Type B pancreatic cell (in vitro differentiated cells): Measurements from ENCODE around the gene PCDHGA5. TPM values are rescaled to one million over a fixed set of nuclear protein-coding genes. Genes with fewer than 3 reads are reported as not detected.
"Not testable (repeated sequence)": the region's sequence is repeated elsewhere in the genome, so short reads cannot be mapped to it uniquely, and the experiment has no call there.

Experiments
- DNase-seq: peaks from one replicate; pipeline ENCODE4 v3.0.0; 2021; ENCODE audit warnings: mixed read lengths; ENCODE audit not compliant: unreplicated experiment; ENCODE audit errors: extremely low spot score
- H3K27ac Mint-ChIP-seq: 2 replicates; pipeline ENCODE4 v1.8.0; 2021; ENCODE audit warnings: mild to moderate bottlenecking, mixed read lengths
- H3K27me3 Mint-ChIP-seq: 2 replicates; pipeline ENCODE4 v1.8.0; 2021; ENCODE audit warnings: mixed read lengths
- H3K36me3 Mint-ChIP-seq: 2 replicates; pipeline ENCODE4 v1.8.0; 2021; ENCODE audit warnings: mixed read lengths
- H3K4me1 Mint-ChIP-seq: one replicate; pipeline ENCODE4 v1.8.0; 2021; ENCODE audit warnings: mixed read lengths; ENCODE audit not compliant: unreplicated experiment
- H3K4me3 Mint-ChIP-seq: 2 replicates; pipeline ENCODE4 v1.8.0; 2021; ENCODE audit warnings: mild to moderate bottlenecking, mixed read lengths
- H3K9me3 Mint-ChIP-seq: 2 replicates; pipeline ENCODE4 v1.8.0; 2021; ENCODE audit warnings: mixed read lengths
- total RNA-seq: library from RNA; stranded (reverse); gene quantifications from 2 replicates; pipeline ENCODE4 v1.2.1, GENCODE V29; 2021; ENCODE audit warnings: low replicate concordance
- TF ChIP-seq, protein P1 (sequence below): fragments of 200-600 bp; sonication (generic); conservative IDR thresholded peaks from 2 replicates; pipeline ENCODE4 v1.5.0; 2021; ENCODE audit warnings: antibody characterized with exemption, mild to moderate bottlenecking

Gene PCDHGA5
- total RNA-seq, 1 donor from 2014 or later, result 0.39 TPM

- not testable (repeated sequence) for H3K4me1 Mint-ChIP-seq, DNase-seq, H3K4me3 Mint-ChIP-seq, H3K27ac Mint-ChIP-seq, H3K27me3 Mint-ChIP-seq
- Mint-ChIP-seq H3K9me3 (peaks cover 13% of the 10 kb centered on the region), H3K36me3 (peaks cover 10% of the 10 kb centered on the region)
- TF ChIP-seq, protein P1, sequence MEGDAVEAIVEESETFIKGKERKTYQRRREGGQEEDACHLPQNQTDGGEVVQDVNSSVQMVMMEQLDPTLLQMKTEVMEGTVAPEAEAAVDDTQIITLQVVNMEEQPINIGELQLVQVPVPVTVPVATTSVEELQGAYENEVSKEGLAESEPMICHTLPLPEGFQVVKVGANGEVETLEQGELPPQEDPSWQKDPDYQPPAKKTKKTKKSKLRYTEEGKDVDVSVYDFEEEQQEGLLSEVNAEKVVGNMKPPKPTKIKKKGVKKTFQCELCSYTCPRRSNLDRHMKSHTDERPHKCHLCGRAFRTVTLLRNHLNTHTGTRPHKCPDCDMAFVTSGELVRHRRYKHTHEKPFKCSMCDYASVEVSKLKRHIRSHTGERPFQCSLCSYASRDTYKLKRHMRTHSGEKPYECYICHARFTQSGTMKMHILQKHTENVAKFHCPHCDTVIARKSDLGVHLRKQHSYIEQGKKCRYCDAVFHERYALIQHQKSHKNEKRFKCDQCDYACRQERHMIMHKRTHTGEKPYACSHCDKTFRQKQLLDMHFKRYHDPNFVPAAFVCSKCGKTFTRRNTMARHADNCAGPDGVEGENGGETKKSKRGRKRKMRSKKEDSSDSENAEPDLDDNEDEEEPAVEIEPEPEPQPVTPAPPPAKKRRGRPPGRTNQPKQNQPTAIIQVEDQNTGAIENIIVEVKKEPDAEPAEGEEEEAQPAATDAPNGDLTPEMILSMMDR, result peak; percentile 26
Observed at GRCh38 chr5:141397756-141398551, 34.0 kb downstream of the PCDHGA5 start, which contains the start of gene PCDHGB5. Gene PCDHGB5 (plus strand): TSS chr5:141397947. CDS start chr5:141398128, 181 bp downstream.

- H3K27me3 Mint-ChIP-seq, result no peaks in the 10 kb centered on the region
- DNase-seq, result no peak
- TF ChIP-seq, protein P1, result no peak
- no peak overlapping the region for H3K27ac Mint-ChIP-seq
- no peaks in the 10 kb centered on the region for H3K4me1 Mint-ChIP-seq
- H3K9me3 Mint-ChIP-seq, result peaks cover 13% of the 10 kb centered on the region
- peaks cover 10% of the 10 kb centered on the region for H3K36me3 Mint-ChIP-seq
- H3K4me3 Mint-ChIP-seq, result no peak overlapping the region
Observed at GRCh38 chr5:141398608-141399007, 34.6 kb downstream of the PCDHGA5 start.

- no peak for DNase-seq
- Mint-ChIP-seq H3K36me3 (peaks cover 9% of the 10 kb centered on the region), H3K9me3 (peaks cover 9% of the 10 kb centered on the region), H3K27me3 (no peaks in the 10 kb centered on the region), H3K27ac (no peak overlapping the region), H3K4me1 (no peaks in the 10 kb centered on the region), H3K4me3 (no peak overlapping the region)
- TF ChIP-seq, protein P1, result no peak
Observed at GRCh38 chr5:141399555-141400258, 35.7 kb downstream of the PCDHGA5 start.

DNA sequence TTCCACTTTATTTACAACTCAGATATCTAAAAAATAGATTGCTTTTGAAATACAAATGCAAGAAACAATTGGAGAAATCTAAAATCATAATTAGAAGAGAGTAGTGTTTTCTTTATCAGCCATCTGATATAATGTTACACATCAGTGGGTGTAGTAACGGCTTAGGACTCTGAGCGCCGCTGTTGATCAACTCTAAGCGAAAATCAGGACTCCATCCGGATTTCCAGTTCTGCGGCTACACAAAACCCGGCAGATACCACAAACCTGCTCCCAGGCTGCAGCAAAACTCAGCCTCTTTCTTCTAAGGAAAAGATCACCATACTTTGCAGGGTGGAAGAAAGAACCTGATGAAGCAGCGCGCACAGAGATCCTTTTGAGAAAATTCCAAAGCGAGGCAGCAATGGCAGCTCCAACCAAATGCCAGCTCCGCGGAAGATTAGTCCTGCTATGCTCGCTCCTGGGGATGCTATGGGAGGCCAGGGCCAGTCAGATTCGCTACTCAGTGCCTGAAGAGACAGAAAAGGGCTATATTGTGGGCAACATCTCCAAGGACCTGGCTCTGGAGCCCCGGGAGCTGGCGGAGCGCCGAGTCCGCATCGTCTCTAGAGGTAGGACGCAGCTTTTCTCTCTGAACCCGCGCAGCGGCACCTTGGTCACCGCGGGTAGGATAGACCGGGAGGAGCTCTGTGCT is 38.7 kb downstream of the PCDHGA5 start, which contains the start of gene PCDHGA9:
TSS of gene PCDHGA9 (plus strand) at position 226 of the 691 bp plus-strand sequence. CDS start at position 401, 175 bp downstream.
- Mint-ChIP-seq H3K27me3 (no peaks in the 10 kb centered on the region), H3K36me3 (peaks cover 12% of the 10 kb centered on the region), H3K4me3 (no peak within 1 kb of the TSS), H3K4me1 (no peaks in the 10 kb centered on the region), H3K9me3 (peaks cover 5% of the 10 kb centered on the region), H3K27ac (no peak within 1 kb of the TSS)
- DNase-seq, result peak; percentile 58
- TF ChIP-seq, protein P1, result peak; percentile 48

DNA sequence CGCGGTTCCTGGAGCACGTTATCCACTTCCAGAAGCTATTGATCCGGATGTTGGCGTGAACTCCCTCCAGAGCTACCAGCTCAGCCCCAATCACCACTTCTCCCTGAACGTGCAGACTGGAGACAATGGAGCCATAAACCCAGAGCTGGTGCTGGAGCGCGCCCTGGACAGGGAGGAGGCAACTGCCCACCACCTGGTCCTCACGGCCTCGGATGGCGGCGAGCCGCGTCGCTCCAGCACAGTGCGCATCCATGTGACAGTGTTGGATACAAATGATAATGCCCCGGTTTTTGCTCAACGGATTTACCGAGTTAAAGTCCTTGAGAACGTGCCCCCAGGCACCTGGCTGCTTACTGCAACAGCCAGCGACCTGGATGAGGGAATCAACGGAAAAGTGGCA is 39.4 kb downstream of the PCDHGA5 start:
- Mint-ChIP-seq H3K36me3 (peaks cover 19% of the 10 kb centered on the region), H3K4me1 (peaks cover 3% of the 10 kb centered on the region), H3K27ac (no peak overlapping the region), H3K9me3 (peaks cover 9% of the 10 kb centered on the region), H3K27me3 (peaks cover 2% of the 10 kb centered on the region), H3K4me3 (no peak overlapping the region)
- TF ChIP-seq, protein P1, result no peak
- no peak for DNase-seq
